H9 (cell line): ENCODE results near the gene TXNDC17. TPM values are rescaled to one million over a fixed set of nuclear protein-coding genes. Genes with fewer than 3 reads are reported as not detected.

Source experiments
- DNase-seq: peaks from one replicate; pipeline ENCODE4 v3.0.0-alpha.2; 2017
- H2AFZ ChIP-seq: one replicate; pipeline ENCODE4 v1.6.1; 2013; ENCODE audit warnings: mild to moderate bottlenecking, low read length, control low read depth, moderate library complexity
- H2AK5ac ChIP-seq: 2 replicates; pipeline ENCODE4 v1.6.1; 2013; ENCODE audit warnings: low read length, control low read depth, mixed read lengths; ENCODE audit not compliant: insufficient read length
- H2BK120ac ChIP-seq: one replicate; pipeline ENCODE4 v1.6.1; 2013; ENCODE audit warnings: low read depth, mild to moderate bottlenecking, low read length, control low read depth, inconsistent platforms; ENCODE audit not compliant: poor library complexity, severe bottlenecking
- H2BK12ac ChIP-seq: 2 replicates; pipeline ENCODE4 v1.6.1; 2013; ENCODE audit warnings: low read length, control low read depth, mixed read lengths, low read depth; ENCODE audit not compliant: insufficient read length
- H2BK15ac ChIP-seq: 2 replicates; pipeline ENCODE4 v1.6.1; 2013; ENCODE audit warnings: low read depth, low read length, control low read depth
- H2BK20ac ChIP-seq: one replicate; pipeline ENCODE4 v1.6.1; 2013; ENCODE audit warnings: low read depth, mild to moderate bottlenecking, low read length, control low read depth, inconsistent platforms; ENCODE audit not compliant: poor library complexity, severe bottlenecking
- H2BK5ac ChIP-seq: 2 replicates; pipeline ENCODE4 v1.6.1; 2013; ENCODE audit warnings: low read length, control low read depth, mixed read lengths; ENCODE audit not compliant: insufficient read length
- H3K14ac ChIP-seq: 2 replicates; pipeline ENCODE4 v1.6.1; 2013; ENCODE audit warnings: low read length, control low read depth; ENCODE audit not compliant: insufficient read depth
- H3K18ac ChIP-seq: 2 replicates; pipeline ENCODE4 v1.6.1; 2013; ENCODE audit warnings: low read depth, mild to moderate bottlenecking, mixed read lengths, low read length, control low read depth; ENCODE audit not compliant: insufficient read length
- H3K23ac ChIP-seq: 2 replicates; pipeline ENCODE4 v1.6.1; 2013; ENCODE audit warnings: low read length, control low read depth, mixed read lengths, low read depth; ENCODE audit not compliant: insufficient read length
- H3K23me2 ChIP-seq: 2 replicates; pipeline ENCODE4 v1.6.1; 2013; ENCODE audit warnings: low read depth, mild to moderate bottlenecking, mixed read lengths, low read length, control low read depth; ENCODE audit not compliant: insufficient read length, poor library complexity, severe bottlenecking
- H3K27ac ChIP-seq: 2 replicates; pipeline ENCODE4 v1.5.1; 2013; ENCODE audit warnings: low read length, control low read depth, mixed read lengths, low read depth; ENCODE audit not compliant: insufficient read length
- H3K27me3 ChIP-seq: 2 replicates; pipeline ENCODE4 v1.6.1; 2013; ENCODE audit warnings: low read length, control low read depth, inconsistent platforms; ENCODE audit not compliant: insufficient read depth
- H3K4ac ChIP-seq: 2 replicates; pipeline ENCODE4 v1.6.1; 2013; ENCODE audit warnings: low read depth, mild to moderate bottlenecking, control low read depth, inconsistent platforms, low read length, moderate library complexity
- H3K4me1 ChIP-seq: 2 replicates; pipeline ENCODE4 v1.6.1; 2013; ENCODE audit warnings: low read length, control low read depth, inconsistent platforms; ENCODE audit not compliant: insufficient read depth
- H3K4me2 ChIP-seq: 2 replicates; pipeline ENCODE4 v1.6.1; 2013; ENCODE audit warnings: low read length, control low read depth, mixed read lengths; ENCODE audit not compliant: insufficient read length, insufficient read depth
- H3K56ac ChIP-seq: 2 replicates; pipeline ENCODE4 v1.6.1; 2013; ENCODE audit warnings: low read depth, mild to moderate bottlenecking, mixed read lengths, low read length, control low read depth; ENCODE audit not compliant: insufficient read length
- H3K79me1 ChIP-seq: 2 replicates; pipeline ENCODE4 v1.6.1; 2013; ENCODE audit warnings: low read depth, mild to moderate bottlenecking, moderate library complexity, low read length, control low read depth, inconsistent platforms; ENCODE audit not compliant: insufficient read depth, poor library complexity, severe bottlenecking
- H3K79me2 ChIP-seq: 2 replicates; pipeline ENCODE4 v1.6.1; 2013; ENCODE audit warnings: low read length, control low read depth, inconsistent platforms; ENCODE audit not compliant: insufficient read depth
- H3K9ac ChIP-seq: 2 replicates; pipeline ENCODE4 v1.6.1; 2013; ENCODE audit warnings: low read length, control low read depth, mixed read lengths; ENCODE audit not compliant: insufficient read length; ENCODE audit errors: extremely low read depth
- H3K9me3 ChIP-seq: one replicate; pipeline ENCODE4 v1.6.1; 2013; ENCODE audit warnings: low read depth, low read length, inconsistent platforms; ENCODE audit not compliant: control insufficient read depth
- H3T11ph ChIP-seq: one replicate; pipeline ENCODE4 v1.6.1; 2013; ENCODE audit warnings: mild to moderate bottlenecking, low read length, control low read depth, inconsistent platforms
- H4K20me1 ChIP-seq: one replicate; pipeline ENCODE4 v1.6.1; 2013; ENCODE audit not compliant: control insufficient read depth, insufficient read length, insufficient read depth
- H4K5ac ChIP-seq: 2 replicates; pipeline ENCODE4 v1.6.1; 2013; ENCODE audit warnings: low read depth, mild to moderate bottlenecking, mixed read lengths, low read length, control low read depth; ENCODE audit not compliant: insufficient read length
- H4K8ac ChIP-seq: replicated peaks from 2 replicates; pipeline ENCODE4 v1.6.1; 2013; ENCODE audit warnings: low read length, control low read depth, mixed read lengths, low read depth; ENCODE audit not compliant: insufficient read length
- H4K91ac ChIP-seq: 2 replicates; pipeline ENCODE4 v1.6.1; 2013; ENCODE audit warnings: low read depth, mild to moderate bottlenecking, moderate library complexity, mixed read lengths, low read length, control low read depth; ENCODE audit not compliant: insufficient read length
- H3K27ac Mint-ChIP-seq, 3 experiments: 2 replicates in 2 of 3; 3 replicates in 1 of 3; pipeline ENCODE4 v1.8.0; 2020 to 2021; ENCODE audit warnings: mixed read lengths in 3 of 3, mild to moderate bottlenecking in 1 of 3, moderate library complexity in 1 of 3
- H3K27me3 Mint-ChIP-seq: 2 replicates; pipeline ENCODE4 v1.8.0; 2021; ENCODE audit warnings: low read depth, mild to moderate bottlenecking, moderate library complexity, mixed read lengths
- H3K36me3 Mint-ChIP-seq, 3 experiments: 2 replicates in 2 of 3; 3 replicates in 1 of 3; pipeline ENCODE4 v1.8.0; 2020 to 2021; ENCODE audit warnings: low read depth in 3 of 3, mixed read lengths in 3 of 3; ENCODE audit not compliant: insufficient read depth in 1 of 3
- H3K4me1 Mint-ChIP-seq, 2 experiments: 2 replicates each; pipeline ENCODE4 v1.8.0; 2020; ENCODE audit warnings: mixed read lengths in 2 of 2
- H3K4me3 Mint-ChIP-seq, 2 experiments: 2 replicates in 1 of 2; 3 replicates in 1 of 2; pipeline ENCODE4 v1.8.0; 2020 to 2021; ENCODE audit warnings: mild to moderate bottlenecking in 2 of 2, mixed read lengths in 2 of 2, moderate library complexity in 1 of 2
- H3K9me3 Mint-ChIP-seq, 2 experiments: 2 replicates in 1 of 2; 3 replicates in 1 of 2; pipeline ENCODE4 v1.8.0; 2020; ENCODE audit warnings: mild to moderate bottlenecking in 2 of 2, mixed read lengths in 2 of 2, moderate library complexity in 1 of 2
- CTCF ChIP-seq: fragments of 200-600 bp; sonication (generic); conservative IDR thresholded peaks from 3 replicates; pipeline ENCODE4 v1.8.0; 2021; ENCODE audit warnings: antibody characterized with exemption, mild to moderate bottlenecking
- WGBS: extraction: QIAGEN DNeasy Blood & Tissue Kit; methylation state at CpG from one replicate; pipeline ENCODE4 v1.1.7; 2013; ENCODE audit warnings: missing lambda C conversion rate, low lambda C conversion rate, mixed read lengths; ENCODE audit not compliant: insufficient read length; ENCODE audit errors: extremely low coverage; 5-methylcytosine and 5-hydroxymethylcytosine counted together
- total RNA-seq: library from RNA; stranded (reverse); gene quantifications from 2 replicates; pipeline ENCODE4 v1.2.1, GENCODE V29; 2021

Gene TXNDC17
- total RNA-seq, 1 experiment from 2014 or later = 170 TPM

- Histone ChIP-seq H2BK12ac (no peak overlapping the region), H4K5ac (no peak overlapping the region), H3K23ac (no peak overlapping the region), H3K18ac (no peak overlapping the region), H2BK15ac (no peak overlapping the region), H2BK20ac (no peak overlapping the region), H3K4me1 (no peaks in the 10 kb centered on the region), H3T11ph (no peak overlapping the region), H2AFZ (no peak overlapping the region), H3K27ac (no peak overlapping the region), H3K79me2 (no peaks in the 10 kb centered on the region), H4K8ac (no peak overlapping the region), H2BK5ac (no peak overlapping the region), H3K79me1 (no peaks in the 10 kb centered on the region), H4K91ac (no peak overlapping the region), H2AK5ac (no peak overlapping the region), H3K14ac (no peak overlapping the region), H3K4ac (no peak overlapping the region), H2BK120ac (no peak overlapping the region), H3K9ac (no peak overlapping the region), H3K9me3 (no peaks in the 10 kb centered on the region), H3K4me2 (no peak overlapping the region), H4K20me1 (no peaks in the 10 kb centered on the region), H3K27me3 (peaks cover 4% of the 10 kb centered on the region), H3K23me2 (no peaks in the 10 kb centered on the region), H3K56ac (no peak overlapping the region)
- Mint-ChIP-seq H3K36me3 (no peaks in the 10 kb centered on the region), H3K4me1 (peaks cover 0 to 4% of the 10 kb centered on the region in 2 experiments; a peak in 1 of 4 replicates), H3K9me3 (no peaks in the 10 kb centered on the region), H3K4me3 (no peak overlapping the region), H3K27me3 (peaks cover 58% of the 10 kb centered on the region), H3K27ac (no peak overlapping the region)
- no peak for TF ChIP-seq CTCF
- DNase-seq = peak; percentile 18
- WGBS = no CpG with 5 or more reads among the region's 6 CpGs
These were observed 25.7 kb downstream of the TXNDC17 start for GRCh38 chr17:6666557-6666956.
